ENCODE results near the gene AMZ1. TPM values are rescaled to one million over a fixed set of nuclear protein-coding genes. Genes with fewer than 3 reads are reported as not detected.

The AMZ1 gene
- total and polyA plus RNA-seq, 10 of the 15 experiments (the other 5 are each of a cell fraction or from before 2014, with no cell fraction given), result 0.02 to 2.0 (median 0.69) TPM

- FAIRE-seq (no peak), DNase-seq (ENCODE audit: low read depth, low spot score) (no peak), ATAC-seq (no peak)
- SMC1A ChIA-PET (ENCODE audit: uncharacterized antibody, unreplicated experiment), result interaction anchor here (0.8 to 2.3 kb wide), 6 partner anchors 10 to 214 kb away, joined by 3 to 12 read pairs (median 4); no protein-coding TSS in a partner anchor
- BruUV-seq (replicated peaks), result no TSS peak
- H3K79me2 ChIP-seq (ENCODE audit: control insufficient read depth, insufficient read depth, low read length), result no peaks in the 10 kb centered on the region
- no peak overlapping the region for H3K4me2 ChIP-seq (ENCODE audit: control insufficient read depth, insufficient read depth)
- CTCF ChIA-PET, result interaction anchor here (0.6 to 5.6 kb wide), 8 partner anchors 11 to 458 kb away, joined by 3 to 65 read pairs (median 6); no protein-coding TSS in a partner anchor
- H3K9me3 ChIP-seq (replicated peaks; ENCODE audit: control insufficient read depth, insufficient read depth, low read length), result no peaks in the 10 kb centered on the region; the same call in 2 of the 3 replicates
- peaks cover 0 to 2% of the 10 kb centered on the region in 2 experiments; a peak in 1 of 4 replicates for H3K27me3 ChIP-seq (replicated peaks in 1 of 2; ENCODE audit: control insufficient read depth in 2 of 2, insufficient read depth in 2 of 2, low read length in 1 of 2)
- WGBS (ENCODE audit: insufficient coverage, insufficient replicate concordance, low lambda C conversion rate, missing lambda C conversion rate), result 42% methylated on average over 22 of the region's 27 CpGs
- no peak overlapping the region for H3K4me3 ChIP-seq
- no peak for TF ChIP-seq ZZZ3 (IDR thresholded peaks at IDR 0.05; ENCODE audit: control insufficient read depth, insufficient read length, low read depth)
- no peak for TF ChIP-seq WRNIP1 (IDR thresholded peaks at IDR 0.05; ENCODE audit: borderline replicate concordance, low read depth, low read length)
- no peak for TF ChIP-seq SMAD5 (IDR thresholded peaks at IDR 0.05; ENCODE audit: low read depth)
- no peak for TF ChIP-seq ZBTB40 (IDR thresholded peaks at IDR 0.05; ENCODE audit: borderline replicate concordance)
- no peak for TF ChIP-seq SIN3A (IDR thresholded peaks at IDR 0.05; ENCODE audit: low read depth, low read length)
- POLR2A ChIA-PET, result interaction anchor here (0.6 to 2.4 kb wide), 4 partner anchors 27 to 1182 kb away, joined by 3 to 7 read pairs (median 3); no protein-coding TSS in a partner anchor
- RAD21 ChIA-PET (ENCODE audit: unreplicated experiment), result interaction anchor here (1.0 to 3.2 kb wide), 7 partner anchors 17 to 230 kb away, joined by 3 to 28 read pairs (median 4); partner anchors contain the start of gene TTYH3
- no peaks in the 10 kb centered on the region for H3K36me3 ChIP-seq (ENCODE audit: control insufficient read depth in 2 of 2, insufficient read depth in 2 of 2, low read length in 1 of 2)
- no peaks in the 10 kb centered on the region for H4K20me1 ChIP-seq (ENCODE audit: control insufficient read depth, insufficient read depth)
- H3K9ac ChIP-seq (ENCODE audit: control insufficient read depth, insufficient read depth, low read length), result no peak overlapping the region
- no peaks in the 10 kb centered on the region for H3K4me1 ChIP-seq (ENCODE audit: control insufficient read depth, insufficient read depth, low read length)
- H3K27ac ChIP-seq (ENCODE audit: control insufficient read depth, insufficient read depth), result no peak overlapping the region
- H2AFZ ChIP-seq (ENCODE audit: control insufficient read depth, low read depth, low read length), result no peak overlapping the region
- intact Hi-C loops (cut with micrococcal nuclease; ENCODE audit: unreplicated experiment) (loop anchor here (1.0 kb wide), 1 partner anchor 231 kb away; no protein-coding TSS in a partner anchor), in situ Hi-C loops (cut with MboI) (no loop called here)
Observed at GRCh38 chr7:2681929-2682799, 5.8 kb upstream of the AMZ1 start.

Data from GM12878 (cell line).